GM23248 (cell line): Measurements from ENCODE around the gene GAK.

ENCODE experiments used
- EZH2 ChIP-seq: fragments of 200-600 bp; sonication (generic); IDR thresholded peaks from 2 replicates; pipeline ENCODE4 v1.6.1; 2018; ENCODE audit warnings: antibody characterized with exemption, mild to moderate bottlenecking; ENCODE audit not compliant: insufficient read depth, poor library complexity, severe bottlenecking
- EZH2phosphoT487 ChIP-seq: fragments of 200-600 bp; sonication (generic); IDR thresholded peaks from 2 replicates; pipeline ENCODE4 v1.6.1; 2018; ENCODE audit warnings: antibody characterized with exemption, moderate library complexity, mild to moderate bottlenecking, low read depth; ENCODE audit not compliant: insufficient read depth

DNA sequence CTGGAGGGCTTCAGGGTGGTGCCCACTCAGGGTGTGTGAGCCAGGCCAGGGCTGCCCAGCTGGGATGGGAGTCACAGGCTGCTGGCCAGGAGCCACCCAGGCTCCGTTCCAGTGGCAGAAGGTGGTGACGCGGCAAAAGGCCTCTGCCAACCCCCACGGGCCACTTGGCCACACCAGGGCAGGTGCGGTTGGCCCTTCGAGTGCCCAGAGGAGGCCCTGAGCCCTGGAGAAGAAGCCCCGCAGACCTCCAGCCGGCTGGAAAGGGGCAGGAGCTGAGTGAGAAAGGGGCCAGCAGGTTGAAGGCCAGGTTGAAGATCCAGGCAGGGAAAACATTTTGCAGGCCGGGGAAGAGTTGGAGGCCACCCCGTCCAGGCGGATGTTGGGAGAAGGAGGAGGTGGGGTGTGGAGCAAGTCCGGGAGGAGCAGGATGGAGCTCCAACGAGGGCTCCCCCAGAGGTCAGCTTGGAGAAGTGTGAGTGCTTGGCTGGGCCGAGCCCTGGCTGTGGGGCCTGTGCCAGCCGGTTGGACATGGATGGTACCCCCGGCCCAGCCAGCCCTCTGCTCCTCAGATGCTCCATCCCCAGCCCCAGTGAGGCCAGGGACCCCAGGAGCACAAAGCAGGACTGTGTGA lies 103.4 kb downstream of the GAK start:
- TF ChIP-seq EZH2: no peak
- TF ChIP-seq EZH2phosphoT487: no peak
